ENCODE data around the gene ATP9B.
"Not testable (repeated sequence)": the region's sequence is repeated elsewhere in the genome, so short reads cannot be mapped to it uniquely, and the experiment has no call there.

The ATP9B gene

GRCh38 chr18:79070486-79070885 lies 1.3 kb downstream of the ATP9B start:
- DNase-seq (ENCODE audit: low read depth in 2 of 2), result no peak

GRCh38 chr18:79071037-79071436 lies 1.8 kb downstream of the ATP9B start:
- no peak for DNase-seq (ENCODE audit: low read depth in 2 of 2)

GRCh38 chr18:79071503-79072210 lies 2.5 kb downstream of the ATP9B start:
- DNase-seq (ENCODE audit: low read depth in 2 of 2), result no peak

GRCh38 chr18:79072655-79073054 lies 3.5 kb downstream of the ATP9B start:
- DNase-seq (ENCODE audit: low read depth in 2 of 2), result not testable (repeated sequence)

- DNase-seq (ENCODE audit: low read depth in 2 of 2), result no peak
Observed at GRCh38 chr18:79077181-79077580, 8.0 kb downstream of the ATP9B start.

- DNase-seq (ENCODE audit: low read depth in 2 of 2), result not testable (repeated sequence)
Observed at GRCh38 chr18:79078791-79079190, 9.6 kb downstream of the ATP9B start.

GRCh38 chr18:79092874-79093273 lies 23.7 kb downstream of the ATP9B start:
- no peak for DNase-seq (ENCODE audit: low read depth in 2 of 2)

GRCh38 chr18:79093986-79094385 lies 24.8 kb downstream of the ATP9B start:
- DNase-seq (ENCODE audit: low read depth in 2 of 2), result no peak

GRCh38 chr18:79095216-79095615 lies 26.0 kb downstream of the ATP9B start:
- no peak for DNase-seq (ENCODE audit: low read depth in 2 of 2)

GRCh38 chr18:79100944-79101343 lies 31.8 kb downstream of the ATP9B start:
- no peak for DNase-seq (ENCODE audit: low read depth in 2 of 2)

- DNase-seq (ENCODE audit: low read depth in 2 of 2), result no peak
Observed at GRCh38 chr18:79102886-79103285, 33.7 kb downstream of the ATP9B start.

- no peak for DNase-seq (ENCODE audit: low read depth in 2 of 2)
Observed at GRCh38 chr18:79104137-79104536, 34.9 kb downstream of the ATP9B start.

GRCh38 chr18:79105455-79105854 lies 36.3 kb downstream of the ATP9B start:
- no peak for DNase-seq (ENCODE audit: low read depth in 2 of 2)

- DNase-seq (ENCODE audit: low read depth in 2 of 2), result no peak
Observed at GRCh38 chr18:79106084-79106483, 36.9 kb downstream of the ATP9B start.

- DNase-seq (ENCODE audit: low read depth in 2 of 2), result no peak
Observed at GRCh38 chr18:79107886-79108285, 38.7 kb downstream of the ATP9B start.

GRCh38 chr18:79108549-79109215 lies 39.5 kb downstream of the ATP9B start:
- no peak for DNase-seq (ENCODE audit: low read depth in 2 of 2)

GRCh38 chr18:79111483-79111882 lies 42.3 kb downstream of the ATP9B start:
- DNase-seq (ENCODE audit: low read depth in 2 of 2), result no peak

- no peak for DNase-seq (ENCODE audit: low read depth in 2 of 2)
Observed at GRCh38 chr18:79117385-79117784, 48.2 kb downstream of the ATP9B start.

GRCh38 chr18:79117788-79118187 lies 48.6 kb downstream of the ATP9B start:
- no peak for DNase-seq (ENCODE audit: low read depth in 2 of 2)

GRCh38 chr18:79118797-79119196 lies 49.6 kb downstream of the ATP9B start:
- DNase-seq (ENCODE audit: low read depth in 2 of 2), result no peak

GRCh38 chr18:79121746-79122474 lies 52.7 kb downstream of the ATP9B start:
- DNase-seq (ENCODE audit: low read depth in 2 of 2), result no peak

- DNase-seq (ENCODE audit: low read depth in 2 of 2), result no peak
Observed at GRCh38 chr18:79123948-79124347, 54.8 kb downstream of the ATP9B start.

GRCh38 chr18:79129120-79129519 lies 59.9 kb downstream of the ATP9B start:
- DNase-seq (ENCODE audit: low read depth in 2 of 2), result no peak
